GM10248 (cell line): ENCODE measurements around the gene CENPB.

ENCODE experiments used
- CTCF ChIA-PET: fragments of 300-600 bp; sonication (Branson Sonifier 250); formaldehyde crosslinking; extraction: SDS; loops from one replicate; lab custom pipeline; 2021; ENCODE audit warnings: antibody characterized with exemption; lab: Yijun Ruan, JAX
- POLR2A ChIA-PET: fragments of 350-650 bp; sonication (Branson Sonifier 250); formaldehyde crosslinking; extraction: SDS; loops from one replicate; lab custom pipeline; 2020; ENCODE audit warnings: antibody characterized with exemption; lab: Yijun Ruan, JAX
- DNase-seq: peaks from one replicate; pipeline ENCODE4 v3.0.0; 2012; ENCODE audit errors: extremely low spot score
- CTCF ChIP-seq: IDR thresholded peaks from 2 replicates; pipeline ENCODE4 v1.5.1; 2012; ENCODE audit warnings: mild to moderate bottlenecking, low read depth; ENCODE audit errors: extremely low read depth, missing control alignments, control extremely low read depth

CENPB gene

GRCh38 chr20:3738111-3739053, 48.2 kb downstream of the CENPB start:
- no peak for TF ChIP-seq CTCF
- ChIA-PET POLR2A (no interaction called here), CTCF (interaction anchor here (1.3 to 3.1 kb wide), 2 partner anchors 28 to 62 kb away, joined by 4 to 16 read pairs; no protein-coding TSS in a partner anchor)
- DNase-seq = no peak

GRCh38 chr20:3735768-3736167, 50.8 kb downstream of the CENPB start:
- TF ChIP-seq CTCF = no peak
- CTCF ChIA-PET = interaction anchor here (1.4 to 3.3 kb wide), 4 partner anchors 12 to 39 kb away, joined by 4 to 11 read pairs (median 4); no protein-coding TSS in a partner anchor
- POLR2A ChIA-PET = no interaction called here
- DNase-seq = no peak

DNA sequence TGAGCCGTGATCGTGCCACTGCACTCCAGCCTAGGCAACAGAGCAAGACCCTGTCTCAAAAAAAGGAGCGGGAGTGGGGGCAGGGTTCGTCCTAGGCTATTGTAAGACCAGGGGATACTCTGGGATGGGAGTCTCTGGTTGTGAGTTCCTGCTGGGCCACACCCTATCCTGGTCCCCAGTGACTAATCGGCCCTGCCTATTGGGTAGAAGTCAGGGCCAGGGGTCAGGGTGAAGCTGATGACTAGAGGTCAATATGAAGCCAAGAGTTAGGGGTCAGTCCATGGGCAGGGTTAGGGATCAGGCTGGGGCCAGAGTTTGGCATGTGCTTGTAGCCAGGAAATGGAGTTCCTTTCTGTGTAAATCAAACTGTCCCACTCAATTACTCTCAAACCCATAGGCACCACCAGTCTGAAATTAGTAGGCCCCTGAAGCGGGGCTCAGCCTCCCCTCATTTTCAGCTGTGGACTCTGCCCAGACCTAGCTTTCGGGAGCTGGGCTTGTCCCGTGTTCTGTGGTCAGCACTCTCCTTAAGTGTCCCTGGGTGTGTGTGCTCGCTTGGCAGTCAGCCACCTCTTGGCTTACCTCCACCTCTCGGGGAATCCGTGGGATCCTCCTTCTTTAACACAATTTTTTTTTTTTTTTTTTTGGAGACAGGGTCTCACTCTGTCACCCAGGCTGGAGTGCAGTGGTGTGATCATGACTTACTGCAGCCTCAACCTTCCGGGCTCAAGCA, 52.3 kb downstream of the CENPB start:
- DNase-seq = no peak
- CTCF ChIA-PET = interaction anchor here (3.3 kb wide), 1 partner anchor 24 kb away, joined by 11 read pairs; no protein-coding TSS in a partner anchor
- no peak for TF ChIP-seq CTCF
- POLR2A ChIA-PET = no interaction called here
